ENCODE data around the gene IRS2.

DNA sequence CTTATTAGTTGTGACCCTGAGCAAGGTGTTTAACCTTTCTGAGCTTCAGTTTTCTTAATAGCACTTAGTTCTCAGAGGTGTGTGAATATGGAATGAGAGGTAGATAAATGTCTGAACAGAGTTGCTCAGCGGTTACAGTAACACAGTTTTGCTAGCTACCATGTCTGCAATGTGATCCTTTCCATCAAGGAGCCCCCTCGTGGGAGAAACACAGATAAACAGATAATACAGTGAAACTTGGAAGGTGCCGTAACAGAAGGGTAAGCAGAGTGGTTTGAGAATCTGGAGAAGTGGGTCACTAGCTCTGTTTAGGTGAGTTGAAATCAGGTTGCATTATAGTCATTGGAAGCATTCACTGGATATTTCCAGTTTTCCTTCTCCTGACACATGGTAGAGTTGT, 38.9 kb downstream of the IRS2 start:
- TF ChIP-seq, protein P1, sequence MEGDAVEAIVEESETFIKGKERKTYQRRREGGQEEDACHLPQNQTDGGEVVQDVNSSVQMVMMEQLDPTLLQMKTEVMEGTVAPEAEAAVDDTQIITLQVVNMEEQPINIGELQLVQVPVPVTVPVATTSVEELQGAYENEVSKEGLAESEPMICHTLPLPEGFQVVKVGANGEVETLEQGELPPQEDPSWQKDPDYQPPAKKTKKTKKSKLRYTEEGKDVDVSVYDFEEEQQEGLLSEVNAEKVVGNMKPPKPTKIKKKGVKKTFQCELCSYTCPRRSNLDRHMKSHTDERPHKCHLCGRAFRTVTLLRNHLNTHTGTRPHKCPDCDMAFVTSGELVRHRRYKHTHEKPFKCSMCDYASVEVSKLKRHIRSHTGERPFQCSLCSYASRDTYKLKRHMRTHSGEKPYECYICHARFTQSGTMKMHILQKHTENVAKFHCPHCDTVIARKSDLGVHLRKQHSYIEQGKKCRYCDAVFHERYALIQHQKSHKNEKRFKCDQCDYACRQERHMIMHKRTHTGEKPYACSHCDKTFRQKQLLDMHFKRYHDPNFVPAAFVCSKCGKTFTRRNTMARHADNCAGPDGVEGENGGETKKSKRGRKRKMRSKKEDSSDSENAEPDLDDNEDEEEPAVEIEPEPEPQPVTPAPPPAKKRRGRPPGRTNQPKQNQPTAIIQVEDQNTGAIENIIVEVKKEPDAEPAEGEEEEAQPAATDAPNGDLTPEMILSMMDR (IDR thresholded peaks at IDR 0.05; ENCODE audit: extremely low read depth in 1 of 2, insufficient read depth in 1 of 2, low read depth in 1 of 2, low read length in 2 of 2), result no peak
- TF ChIP-seq POLR2AphosphoS5 (IDR thresholded peaks at IDR 0.05; ENCODE audit: insufficient read depth, low read depth, low read length) (no peak), POLR2A (IDR thresholded peaks at IDR 0.05; ENCODE audit: low read depth, low read length) (no peak), EZH2 (IDR thresholded peaks at IDR 0.05; ENCODE audit: borderline replicate concordance, low read depth, low read length, severe bottlenecking) (no peak), JUN (IDR thresholded peaks at IDR 0.05; ENCODE audit: borderline replicate concordance, insufficient read depth, insufficient read length, low read depth) (no peak), FOS (IDR thresholded peaks at IDR 0.05; ENCODE audit: borderline replicate concordance, insufficient read depth, low read length) (no peak), MYC (IDR thresholded peaks at IDR 0.05; ENCODE audit: low read depth, low read length) (no peak)
